ENCODE data around the gene TPRG1L. TPM values are rescaled to one million over a fixed set of nuclear protein-coding genes. Genes with fewer than 3 reads are reported as not detected.
"Not testable (repeated sequence)": the region's sequence is repeated elsewhere in the genome, so short reads cannot be mapped to it uniquely, and the experiment has no call there.

TPRG1L gene
- total RNA-seq, 1 experiment from 2014 or later, result 24.0 TPM

GRCh38 chr1:3621151-3621671 lies 3.6 kb upstream of the TPRG1L start:
- H2BK15ac ChIP-seq (ENCODE audit: low read depth, low read length); DNase-seq; H3K27me3 ChIP-seq (ENCODE audit: insufficient read depth, low read length); H3K23ac ChIP-seq (ENCODE audit: insufficient read length, low read depth, low read length); H3K23me2 ChIP-seq (ENCODE audit: insufficient read length, low read depth, low read length, poor library complexity, severe bottlenecking); H2BK5ac ChIP-seq (ENCODE audit: insufficient read length, low read length); H4K5ac ChIP-seq (ENCODE audit: insufficient read length, low read depth, low read length); H3K79me2 ChIP-seq (ENCODE audit: insufficient read depth, low read length); H3K4ac ChIP-seq (ENCODE audit: low read depth, low read length); H3K9me3 ChIP-seq (ENCODE audit: control insufficient read depth, low read depth, low read length); H4K91ac ChIP-seq (ENCODE audit: insufficient read length, low read depth, low read length); H3K9ac ChIP-seq (ENCODE audit: extremely low read depth, insufficient read length, low read length); H2AFZ ChIP-seq (ENCODE audit: low read length); H2BK120ac ChIP-seq (ENCODE audit: low read depth, low read length, poor library complexity, severe bottlenecking); H2BK12ac ChIP-seq (ENCODE audit: insufficient read length, low read depth, low read length); H2AK5ac ChIP-seq (ENCODE audit: insufficient read length, low read length); H3T11ph ChIP-seq (ENCODE audit: low read length); H3K4me2 ChIP-seq (ENCODE audit: insufficient read depth, insufficient read length, low read length); H3K56ac ChIP-seq (ENCODE audit: insufficient read length, low read depth, low read length); H3K27ac ChIP-seq (ENCODE audit: insufficient read length, low read depth, low read length); H4K8ac ChIP-seq (replicated peaks; ENCODE audit: insufficient read length, low read depth, low read length); H3K4me3 Mint-ChIP-seq; H3K79me1 ChIP-seq (ENCODE audit: insufficient read depth, low read depth, low read length, poor library complexity, severe bottlenecking); H4K20me1 ChIP-seq (ENCODE audit: control insufficient read depth, insufficient read depth, insufficient read length); H3K36me3 Mint-ChIP-seq (ENCODE audit: insufficient read depth in 1 of 3, low read depth in 3 of 3); H2BK20ac ChIP-seq (ENCODE audit: low read depth, low read length, poor library complexity, severe bottlenecking); H3K14ac ChIP-seq (ENCODE audit: insufficient read depth, low read length); H3K4me1 ChIP-seq (ENCODE audit: insufficient read depth, low read length); H3K9me3 Mint-ChIP-seq; H3K18ac ChIP-seq (ENCODE audit: insufficient read length, low read depth, low read length); H3K27ac Mint-ChIP-seq: not testable (repeated sequence)
- H3K4me1 Mint-ChIP-seq, result peaks cover 17 to 20% of the 10 kb centered on the region in 2 experiments
- TF ChIP-seq CTCF (conservative IDR thresholded peaks at IDR 0.05), result peak; percentile 65
- no CpG with 5 or more reads among the region's 15 CpGs for WGBS (ENCODE audit: extremely low coverage, insufficient read length, low lambda C conversion rate)
- H3K27me3 Mint-ChIP-seq (ENCODE audit: low read depth), result peaks cover 22% of the 10 kb centered on the region

- H2AK5ac ChIP-seq (ENCODE audit: insufficient read length, low read length); H2BK120ac ChIP-seq (ENCODE audit: low read depth, low read length, poor library complexity, severe bottlenecking); H3K14ac ChIP-seq (ENCODE audit: insufficient read depth, low read length); H2BK15ac ChIP-seq (ENCODE audit: low read depth, low read length); H3K18ac ChIP-seq (ENCODE audit: insufficient read length, low read depth, low read length); H3K27ac Mint-ChIP-seq; H4K5ac ChIP-seq (ENCODE audit: insufficient read length, low read depth, low read length); H3K36me3 Mint-ChIP-seq (ENCODE audit: insufficient read depth in 1 of 3, low read depth in 3 of 3); H3K56ac ChIP-seq (ENCODE audit: insufficient read length, low read depth, low read length); H3K27ac ChIP-seq (ENCODE audit: insufficient read length, low read depth, low read length); H3K4me1 ChIP-seq (ENCODE audit: insufficient read depth, low read length); H3K9me3 ChIP-seq (ENCODE audit: control insufficient read depth, low read depth, low read length); H3K79me1 ChIP-seq (ENCODE audit: insufficient read depth, low read depth, low read length, poor library complexity, severe bottlenecking); H4K8ac ChIP-seq (replicated peaks; ENCODE audit: insufficient read length, low read depth, low read length); H3K79me2 ChIP-seq (ENCODE audit: insufficient read depth, low read length); H3K9ac ChIP-seq (ENCODE audit: extremely low read depth, insufficient read length, low read length); H3K4me2 ChIP-seq (ENCODE audit: insufficient read depth, insufficient read length, low read length); H2BK5ac ChIP-seq (ENCODE audit: insufficient read length, low read length); H3T11ph ChIP-seq (ENCODE audit: low read length); H3K4ac ChIP-seq (ENCODE audit: low read depth, low read length); H3K9me3 Mint-ChIP-seq; H2BK12ac ChIP-seq (ENCODE audit: insufficient read length, low read depth, low read length); DNase-seq; H3K23me2 ChIP-seq (ENCODE audit: insufficient read length, low read depth, low read length, poor library complexity, severe bottlenecking); H3K27me3 ChIP-seq (ENCODE audit: insufficient read depth, low read length); H3K23ac ChIP-seq (ENCODE audit: insufficient read length, low read depth, low read length); H4K91ac ChIP-seq (ENCODE audit: insufficient read length, low read depth, low read length); H4K20me1 ChIP-seq (ENCODE audit: control insufficient read depth, insufficient read depth, insufficient read length); H2AFZ ChIP-seq (ENCODE audit: low read length); H2BK20ac ChIP-seq (ENCODE audit: low read depth, low read length, poor library complexity, severe bottlenecking): not testable (repeated sequence)
- H3K4me1 Mint-ChIP-seq, result peaks cover 17 to 20% of the 10 kb centered on the region in 2 experiments
- H3K4me3 Mint-ChIP-seq, result peak overlapping the region in 1 of 2 experiments; percentile 15; a peak in 1 of 5 replicates
- no CpG with 5 or more reads among the region's 9 CpGs for WGBS (ENCODE audit: extremely low coverage, insufficient read length, low lambda C conversion rate)
- H3K27me3 Mint-ChIP-seq (ENCODE audit: low read depth), result peaks cover 22% of the 10 kb centered on the region
Observed at GRCh38 chr1:3622102-3622501, 2.7 kb upstream of the TPRG1L start.

All from H9 (cell line).